ENCODE data around the gene PITPNC1.

DNA sequence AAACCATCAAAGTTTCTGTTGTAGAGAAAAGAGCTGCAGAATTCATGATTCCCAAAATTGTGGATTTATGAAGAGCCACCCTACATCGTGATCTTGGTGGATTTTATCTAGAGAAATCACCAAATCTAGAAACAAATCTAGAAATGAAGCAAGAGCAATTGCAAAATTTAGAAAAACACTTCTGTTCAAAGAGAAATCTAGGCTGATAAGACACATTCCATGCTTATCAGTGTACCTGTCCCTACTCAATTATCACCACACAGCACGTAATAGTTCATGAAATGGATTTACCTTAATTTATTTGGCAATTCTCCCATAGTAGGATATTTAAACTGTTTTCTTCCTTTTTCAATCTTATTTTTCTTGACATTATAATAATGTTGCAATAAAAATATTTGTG is 246.7 kb downstream of the PITPNC1 start:
- TF ChIP-seq, protein P1, sequence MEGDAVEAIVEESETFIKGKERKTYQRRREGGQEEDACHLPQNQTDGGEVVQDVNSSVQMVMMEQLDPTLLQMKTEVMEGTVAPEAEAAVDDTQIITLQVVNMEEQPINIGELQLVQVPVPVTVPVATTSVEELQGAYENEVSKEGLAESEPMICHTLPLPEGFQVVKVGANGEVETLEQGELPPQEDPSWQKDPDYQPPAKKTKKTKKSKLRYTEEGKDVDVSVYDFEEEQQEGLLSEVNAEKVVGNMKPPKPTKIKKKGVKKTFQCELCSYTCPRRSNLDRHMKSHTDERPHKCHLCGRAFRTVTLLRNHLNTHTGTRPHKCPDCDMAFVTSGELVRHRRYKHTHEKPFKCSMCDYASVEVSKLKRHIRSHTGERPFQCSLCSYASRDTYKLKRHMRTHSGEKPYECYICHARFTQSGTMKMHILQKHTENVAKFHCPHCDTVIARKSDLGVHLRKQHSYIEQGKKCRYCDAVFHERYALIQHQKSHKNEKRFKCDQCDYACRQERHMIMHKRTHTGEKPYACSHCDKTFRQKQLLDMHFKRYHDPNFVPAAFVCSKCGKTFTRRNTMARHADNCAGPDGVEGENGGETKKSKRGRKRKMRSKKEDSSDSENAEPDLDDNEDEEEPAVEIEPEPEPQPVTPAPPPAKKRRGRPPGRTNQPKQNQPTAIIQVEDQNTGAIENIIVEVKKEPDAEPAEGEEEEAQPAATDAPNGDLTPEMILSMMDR (IDR thresholded peaks at IDR 0.05) = no peak
- TF ChIP-seq EP300 (IDR thresholded peaks at IDR 0.05) = no peak

Measured in suprapubic skin (tissue), 3 donors.